ENCODE data around the gene HNRNPAB.
"Not testable (repeated sequence)": the region's sequence is repeated elsewhere in the genome, so short reads cannot be mapped to it uniquely, and the experiment has no call there.

Gene HNRNPAB

GRCh38 chr5:178247481-178248456, 43.4 kb downstream of the HNRNPAB start:
- DNase-seq: no peak

- no peak for DNase-seq
Observed at GRCh38 chr5:178248750-178249149, 44.4 kb downstream of the HNRNPAB start.

- DNase-seq: peak; percentile 66
Observed at GRCh38 chr5:178249191-178249989, 45.1 kb downstream of the HNRNPAB start.

GRCh38 chr5:178250263-178250662, 45.9 kb downstream of the HNRNPAB start:
- DNase-seq: no peak

- DNase-seq: no peak
Observed at GRCh38 chr5:178252258-178252657, 47.9 kb downstream of the HNRNPAB start.

GRCh38 chr5:178253632-178254031, 49.3 kb downstream of the HNRNPAB start:
- not testable (repeated sequence) for DNase-seq

GRCh38 chr5:178256746-178257145, 52.4 kb downstream of the HNRNPAB start:
- DNase-seq: no peak

- DNase-seq: no peak
Observed at GRCh38 chr5:178257650-178258049, 53.3 kb downstream of the HNRNPAB start.

GRCh38 chr5:178259623-178260536, 55.5 kb downstream of the HNRNPAB start:
- DNase-seq: no peak

Data from CD4-positive, alpha-beta T cell treated with Interleukin-21 for 1 hour (primary cell).